CD4-positive, alpha-beta T cell treated with Interleukin-17A for 4 hours (primary cell): ENCODE data around the gene DTWD2.
"Not testable (repeated sequence)": the region's sequence is repeated elsewhere in the genome, so short reads cannot be mapped to it uniquely, and the experiment has no call there.

Experiments used
- DNase-seq: peaks from one replicate; pipeline ENCODE4 v3.0.0-alpha.2; 2020; ENCODE audit warnings: mixed read lengths

The DTWD2 gene

GRCh38 chr5:118946138-118946800 lies 42.1 kb downstream of the DTWD2 start:
- no peak for DNase-seq

- DNase-seq = no peak
Observed at GRCh38 chr5:118937393-118938061, 50.8 kb downstream of the DTWD2 start.

- DNase-seq = no peak
Observed at GRCh38 chr5:118933703-118934102, 54.6 kb downstream of the DTWD2 start.

- DNase-seq = no peak
Observed at GRCh38 chr5:118931564-118931963, 56.8 kb downstream of the DTWD2 start.

- no peak for DNase-seq
Observed at GRCh38 chr5:118924006-118924389, 64.3 kb downstream of the DTWD2 start.

- no peak for DNase-seq
Observed at GRCh38 chr5:118923295-118924005, 64.9 kb downstream of the DTWD2 start.

GRCh38 chr5:118921866-118922265 lies 66.5 kb downstream of the DTWD2 start:
- DNase-seq = no peak

GRCh38 chr5:118919016-118919415 lies 69.3 kb downstream of the DTWD2 start:
- no peak for DNase-seq

GRCh38 chr5:118918232-118918631 lies 70.1 kb downstream of the DTWD2 start:
- no peak for DNase-seq

- not testable (repeated sequence) for DNase-seq
Observed at GRCh38 chr5:118907536-118907935, 80.8 kb downstream of the DTWD2 start.

GRCh38 chr5:118906947-118907346 lies 81.4 kb downstream of the DTWD2 start:
- no peak for DNase-seq

- DNase-seq = no peak
Observed at GRCh38 chr5:118905196-118905595, 83.2 kb downstream of the DTWD2 start.

GRCh38 chr5:118902656-118903438 lies 85.5 kb downstream of the DTWD2 start:
- DNase-seq = no peak

GRCh38 chr5:118894709-118895108 lies 93.6 kb downstream of the DTWD2 start:
- no peak for DNase-seq

GRCh38 chr5:118891252-118891651 lies 97.1 kb downstream of the DTWD2 start:
- DNase-seq = no peak

- DNase-seq = no peak
Observed at GRCh38 chr5:118889165-118889564, 99.2 kb downstream of the DTWD2 start.

- DNase-seq = no peak
Observed at GRCh38 chr5:118888556-118888955, 99.8 kb downstream of the DTWD2 start.

- no peak for DNase-seq
Observed at GRCh38 chr5:118883362-118883761, 105.0 kb downstream of the DTWD2 start.

GRCh38 chr5:118882666-118883065 lies 105.7 kb downstream of the DTWD2 start:
- no peak for DNase-seq

- not testable (repeated sequence) for DNase-seq
Observed at GRCh38 chr5:118876852-118877251, 111.5 kb downstream of the DTWD2 start.

GRCh38 chr5:118875131-118875530 lies 113.2 kb downstream of the DTWD2 start:
- DNase-seq = no peak

- DNase-seq = no peak
Observed at GRCh38 chr5:118873417-118873816, 114.9 kb downstream of the DTWD2 start.

- DNase-seq = no peak
Observed at GRCh38 chr5:118863345-118863744, 125.0 kb downstream of the DTWD2 start.
